Activated CD8-positive, alpha-beta T cell treated with anti-CD3 and anti-CD28 coated beads, Interleukin-2, amount 10 ng/mL, durations not matched to agents 7 days and 5 days (primary cell): Measurements from ENCODE around the gene EXOC6B. TPM values are rescaled to one million over a fixed set of nuclear protein-coding genes. Genes with fewer than 3 reads are reported as not detected.

ENCODE experiments used
- ATAC-seq: fragments of 150-1000 bp; cut with Tn5 transposase; one replicate; pipeline ENCODE4 v1.10.0; 2021; ENCODE audit warnings: moderate library complexity
- CTCF ChIA-PET: fragments of 350-600 bp; sonication (Branson Sonifier 250); formaldehyde crosslinking; loops from one replicate; lab custom pipeline; 2021; ENCODE audit warnings: antibody characterized with exemption; lab: Charles Lee
- POLR2A ChIA-PET: fragments of 350-600 bp; sonication (Branson Sonifier 250); formaldehyde crosslinking; loops from one replicate; lab custom pipeline; 2021; ENCODE audit warnings: antibody characterized with exemption; lab: Charles Lee
- DNase-seq: peaks from one replicate; pipeline ENCODE4 v3.0.0-alpha.2; 2020
- H3K27ac Mint-ChIP-seq: one replicate; pipeline ENCODE4 v1.8.0; 2021; ENCODE audit warnings: mild to moderate bottlenecking, mixed read lengths
- H3K27me3 Mint-ChIP-seq: one replicate; pipeline ENCODE4 v1.8.0; 2021; ENCODE audit warnings: low read depth, mixed read lengths
- H3K36me3 Mint-ChIP-seq: one replicate; pipeline ENCODE4 v1.8.0; 2021; ENCODE audit warnings: low read depth, mixed read lengths
- H3K4me1 Mint-ChIP-seq: one replicate; pipeline ENCODE4 v1.8.0; 2021; ENCODE audit warnings: low read depth, mixed read lengths
- H3K4me3 Mint-ChIP-seq: one replicate; pipeline ENCODE4 v1.8.0; 2021; ENCODE audit warnings: mild to moderate bottlenecking, mixed read lengths
- H3K9me3 Mint-ChIP-seq: one replicate; pipeline ENCODE4 v1.8.0; 2022; ENCODE audit warnings: mixed read lengths; ENCODE audit not compliant: insufficient read depth
- total RNA-seq, 2 experiments: library from RNA; stranded (reverse); gene quantifications; one replicate each; pipeline ENCODE4 v1.2.3, GENCODE V29; 2021

Gene EXOC6B
- total RNA-seq, 2 experiments from 2014 or later, result 17.8 to 18.8 TPM

GRCh38 chr2:72696559-72696958 is 129.3 kb downstream of the EXOC6B start:
- H3K4me1 Mint-ChIP-seq, result no peaks in the 10 kb centered on the region
- no peak overlapping the region for H3K27ac Mint-ChIP-seq
- H3K9me3 Mint-ChIP-seq, result no peaks in the 10 kb centered on the region
- no peaks in the 10 kb centered on the region for H3K27me3 Mint-ChIP-seq
- CTCF ChIA-PET, result no interaction called here
- no peaks in the 10 kb centered on the region for H3K36me3 Mint-ChIP-seq
- H3K4me3 Mint-ChIP-seq, result no peak overlapping the region
- DNase-seq (no peak), ATAC-seq (no peak)
- POLR2A ChIA-PET, result no interaction called here

- Mint-ChIP-seq H3K4me1 (no peaks in the 10 kb centered on the region), H3K36me3 (no peaks in the 10 kb centered on the region), H3K27ac (no peak overlapping the region), H3K9me3 (no peaks in the 10 kb centered on the region), H3K27me3 (no peaks in the 10 kb centered on the region), H3K4me3 (no peak overlapping the region)
- CTCF ChIA-PET, result no interaction called here
- no peak for DNase-seq
- POLR2A ChIA-PET, result no interaction called here
- no peak for ATAC-seq
Measured at GRCh38 chr2:72695676-72696075, 130.2 kb downstream of the EXOC6B start.

- POLR2A ChIA-PET, result no interaction called here
- CTCF ChIA-PET, result no interaction called here
- H3K36me3 Mint-ChIP-seq, result no peaks in the 10 kb centered on the region
Measured at GRCh38 chr2:72694715-72695496, 130.9 kb downstream of the EXOC6B start.

DNA sequence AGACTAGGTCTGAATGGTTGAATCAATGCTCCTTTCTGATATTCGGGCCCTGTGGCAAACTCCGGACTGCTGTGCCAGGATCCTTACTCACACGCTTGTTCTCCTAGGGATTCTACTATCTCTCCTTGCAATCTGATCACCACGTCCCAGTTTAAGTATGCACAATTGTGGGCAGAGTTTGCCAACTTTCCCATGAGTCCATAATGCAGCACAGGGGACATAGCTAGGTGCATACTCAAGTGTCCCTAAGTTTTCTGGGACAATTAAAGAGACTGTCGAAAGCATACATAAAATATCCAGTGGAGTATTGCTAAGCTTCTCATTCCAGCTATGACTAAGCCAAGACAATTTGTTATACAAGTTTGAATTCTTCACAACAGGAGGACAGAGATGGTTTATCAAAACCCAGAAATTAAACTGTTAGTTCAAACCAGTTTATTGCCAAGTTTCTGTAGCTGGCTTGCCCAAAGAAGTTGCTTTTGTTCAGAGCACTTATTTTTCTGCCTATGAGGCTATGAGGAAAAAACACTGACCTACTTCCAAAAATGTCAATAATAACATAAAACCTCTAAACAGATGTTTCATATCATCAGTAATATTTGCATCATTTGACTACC is 136.1 kb downstream of the EXOC6B start:
- Mint-ChIP-seq H3K27ac (no peak overlapping the region), H3K4me1 (no peaks in the 10 kb centered on the region), H3K9me3 (no peaks in the 10 kb centered on the region), H3K4me3 (no peak overlapping the region), H3K27me3 (no peaks in the 10 kb centered on the region), H3K36me3 (no peaks in the 10 kb centered on the region)
- ATAC-seq (no peak), DNase-seq (no peak)
- CTCF ChIA-PET, result no interaction called here
- POLR2A ChIA-PET, result no interaction called here

More at GRCh38 chr2:72694715-72695496, 130.9 kb downstream of the EXOC6B start:
- ATAC-seq, result no peak
- DNase-seq, result no peak
- Mint-ChIP-seq H3K4me3 (no peak overlapping the region), H3K9me3 (no peaks in the 10 kb centered on the region), H3K4me1 (no peaks in the 10 kb centered on the region), H3K27ac (no peak overlapping the region), H3K27me3 (no peaks in the 10 kb centered on the region)

DNA sequence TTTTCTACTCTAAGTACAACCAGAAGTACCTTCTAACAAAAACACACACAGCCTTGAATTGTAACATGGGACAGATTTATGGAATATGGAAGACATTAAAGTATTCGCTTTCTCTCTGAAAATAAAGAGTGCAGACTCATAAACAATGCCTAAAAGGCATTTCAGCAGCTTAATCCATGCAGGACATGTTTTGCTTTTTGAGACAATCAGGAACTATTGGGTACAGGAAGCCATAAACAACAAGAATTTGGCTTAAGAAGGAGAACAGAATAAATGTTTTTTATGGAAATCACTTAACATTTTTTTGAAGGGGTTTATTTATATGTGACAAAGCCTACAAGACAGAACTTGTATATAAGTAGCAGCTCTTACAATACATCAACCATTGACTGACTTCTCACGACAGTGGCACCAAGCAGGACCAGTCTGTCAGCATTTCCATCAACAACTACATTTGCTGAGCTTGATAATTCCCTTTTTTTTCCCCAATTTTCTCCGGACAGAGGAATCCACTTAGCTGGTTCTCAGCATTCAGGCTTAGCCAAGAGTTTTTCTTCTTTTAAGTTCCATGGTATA is 140.1 kb downstream of the EXOC6B start:
- no peaks in the 10 kb centered on the region for H3K9me3 Mint-ChIP-seq
- H3K4me3 Mint-ChIP-seq, result no peak overlapping the region
- H3K27me3 Mint-ChIP-seq, result no peaks in the 10 kb centered on the region
- ChIA-PET CTCF (no interaction called here), POLR2A (interaction anchor here (0.5 kb wide), 1 partner anchor 14 kb away, joined by 3 read pairs; no protein-coding TSS in a partner anchor)
- no peak for ATAC-seq
- no peak overlapping the region for H3K27ac Mint-ChIP-seq
- no peak for DNase-seq
- H3K4me1 Mint-ChIP-seq, result no peaks in the 10 kb centered on the region
- no peaks in the 10 kb centered on the region for H3K36me3 Mint-ChIP-seq

GRCh38 chr2:72682061-72682460 is 143.8 kb downstream of the EXOC6B start:
- no peaks in the 10 kb centered on the region for H3K27me3 Mint-ChIP-seq
- CTCF ChIA-PET, result no interaction called here
- ATAC-seq, result no peak
- H3K4me1 Mint-ChIP-seq, result no peaks in the 10 kb centered on the region
- POLR2A ChIA-PET, result interaction anchor here (0.6 kb wide), 1 partner anchor 11 kb away, joined by 5 read pairs; no protein-coding TSS in a partner anchor
- H3K4me3 Mint-ChIP-seq, result no peak overlapping the region
- DNase-seq, result no peak
- H3K9me3 Mint-ChIP-seq, result no peaks in the 10 kb centered on the region
- H3K27ac Mint-ChIP-seq, result no peak overlapping the region
- no peaks in the 10 kb centered on the region for H3K36me3 Mint-ChIP-seq

DNA sequence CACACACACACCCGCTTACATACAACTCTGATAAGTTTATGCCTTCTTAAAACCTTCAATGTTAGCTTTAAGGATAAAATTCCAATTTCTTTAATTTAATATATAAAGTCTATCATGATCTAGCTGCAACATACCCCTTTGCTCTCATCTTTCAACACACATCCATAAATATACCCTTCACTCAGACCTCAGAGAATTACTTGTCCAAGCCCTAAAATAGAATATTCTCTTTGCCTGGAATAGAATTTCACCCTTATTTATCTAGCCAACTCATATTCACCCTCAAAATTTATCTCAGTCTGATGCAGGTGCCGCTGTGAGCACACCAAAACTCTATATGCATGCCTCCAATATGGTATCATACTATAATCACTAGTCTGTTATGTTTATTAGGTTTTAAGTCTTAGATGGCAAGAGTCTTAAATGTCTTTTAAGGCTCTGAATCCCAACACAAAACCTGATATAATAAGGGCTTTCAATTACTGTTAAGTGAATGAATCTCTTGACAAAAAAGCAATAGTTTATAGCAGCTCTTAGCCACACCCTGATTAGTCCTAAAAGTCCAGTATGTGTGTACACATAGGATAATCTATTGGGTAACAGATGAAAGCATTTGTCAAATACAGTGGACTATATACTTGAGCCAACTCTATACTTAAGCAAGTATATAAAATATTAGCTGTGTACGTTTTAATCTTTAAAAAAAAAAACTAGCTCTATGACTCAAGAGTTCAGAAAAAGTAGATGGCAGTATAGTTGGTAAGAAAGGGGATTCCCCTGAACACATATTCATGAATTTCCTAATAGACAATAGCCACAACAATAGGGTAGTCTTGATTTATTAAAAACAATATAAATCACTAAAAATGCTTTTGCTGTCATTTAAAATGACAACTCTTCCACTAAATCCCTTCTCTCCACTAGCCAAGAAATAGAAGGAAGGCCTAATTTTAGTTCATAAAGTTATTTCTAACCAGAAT is 144.5 kb downstream of the EXOC6B start:
- ATAC-seq, result no peak
- DNase-seq, result no peak
- Mint-ChIP-seq H3K27me3 (no peaks in the 10 kb centered on the region), H3K4me3 (no peak overlapping the region), H3K36me3 (no peaks in the 10 kb centered on the region), H3K4me1 (no peaks in the 10 kb centered on the region), H3K27ac (no peak overlapping the region), H3K9me3 (no peaks in the 10 kb centered on the region)
- ChIA-PET POLR2A (no interaction called here), CTCF (no interaction called here)

DNA sequence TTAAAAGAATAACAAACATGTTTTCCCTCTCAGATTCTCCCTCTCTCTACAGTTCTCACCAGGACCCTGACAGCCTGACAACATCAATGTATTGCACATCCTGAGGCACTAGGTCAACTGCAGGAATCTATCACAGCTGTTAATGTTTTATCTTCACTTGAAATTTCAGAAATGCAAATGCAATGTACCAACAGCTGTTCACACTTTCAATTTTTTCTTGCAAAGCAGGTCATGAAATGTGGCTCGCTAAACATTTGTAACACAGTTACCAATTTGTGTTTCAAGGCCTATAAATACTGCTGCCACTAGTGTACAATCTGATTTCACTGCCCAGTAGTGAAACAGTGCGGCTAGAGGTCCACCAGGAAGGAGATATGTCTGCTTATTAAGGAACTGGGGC is 147.8 kb downstream of the EXOC6B start:
- ChIA-PET POLR2A (no interaction called here), CTCF (no interaction called here)
- H3K4me1 Mint-ChIP-seq, result no peaks in the 10 kb centered on the region
- no peak for DNase-seq
- no peaks in the 10 kb centered on the region for H3K27me3 Mint-ChIP-seq
- no peaks in the 10 kb centered on the region for H3K9me3 Mint-ChIP-seq
- ATAC-seq, result no peak
- no peak overlapping the region for H3K27ac Mint-ChIP-seq
- H3K4me3 Mint-ChIP-seq, result no peak overlapping the region
- H3K36me3 Mint-ChIP-seq, result no peaks in the 10 kb centered on the region

GRCh38 chr2:72676341-72677025 is 149.3 kb downstream of the EXOC6B start:
- no peaks in the 10 kb centered on the region for H3K9me3 Mint-ChIP-seq
- ChIA-PET CTCF (no interaction called here), POLR2A (no interaction called here)
- no peak overlapping the region for H3K4me3 Mint-ChIP-seq
- ATAC-seq, result no peak
- DNase-seq, result no peak
- H3K27me3 Mint-ChIP-seq, result no peaks in the 10 kb centered on the region
- H3K27ac Mint-ChIP-seq, result no peak overlapping the region
- no peaks in the 10 kb centered on the region for H3K36me3 Mint-ChIP-seq
- no peaks in the 10 kb centered on the region for H3K4me1 Mint-ChIP-seq

GRCh38 chr2:72674982-72675915 is 150.6 kb downstream of the EXOC6B start:
- no peaks in the 10 kb centered on the region for H3K36me3 Mint-ChIP-seq
- DNase-seq, result no peak
- ChIA-PET POLR2A (no interaction called here), CTCF (no interaction called here)
- H3K4me3 Mint-ChIP-seq, result no peak overlapping the region
- no peak for ATAC-seq
- no peak overlapping the region for H3K27ac Mint-ChIP-seq
- no peaks in the 10 kb centered on the region for H3K27me3 Mint-ChIP-seq
- no peaks in the 10 kb centered on the region for H3K4me1 Mint-ChIP-seq
- H3K9me3 Mint-ChIP-seq, result no peaks in the 10 kb centered on the region
